Measurements from ENCODE around the gene TBC1D7.

GRCh38 chr6:13372688-13373487 lies 44.6 kb upstream of the TBC1D7 start:
- TF ChIP-seq, protein P1, sequence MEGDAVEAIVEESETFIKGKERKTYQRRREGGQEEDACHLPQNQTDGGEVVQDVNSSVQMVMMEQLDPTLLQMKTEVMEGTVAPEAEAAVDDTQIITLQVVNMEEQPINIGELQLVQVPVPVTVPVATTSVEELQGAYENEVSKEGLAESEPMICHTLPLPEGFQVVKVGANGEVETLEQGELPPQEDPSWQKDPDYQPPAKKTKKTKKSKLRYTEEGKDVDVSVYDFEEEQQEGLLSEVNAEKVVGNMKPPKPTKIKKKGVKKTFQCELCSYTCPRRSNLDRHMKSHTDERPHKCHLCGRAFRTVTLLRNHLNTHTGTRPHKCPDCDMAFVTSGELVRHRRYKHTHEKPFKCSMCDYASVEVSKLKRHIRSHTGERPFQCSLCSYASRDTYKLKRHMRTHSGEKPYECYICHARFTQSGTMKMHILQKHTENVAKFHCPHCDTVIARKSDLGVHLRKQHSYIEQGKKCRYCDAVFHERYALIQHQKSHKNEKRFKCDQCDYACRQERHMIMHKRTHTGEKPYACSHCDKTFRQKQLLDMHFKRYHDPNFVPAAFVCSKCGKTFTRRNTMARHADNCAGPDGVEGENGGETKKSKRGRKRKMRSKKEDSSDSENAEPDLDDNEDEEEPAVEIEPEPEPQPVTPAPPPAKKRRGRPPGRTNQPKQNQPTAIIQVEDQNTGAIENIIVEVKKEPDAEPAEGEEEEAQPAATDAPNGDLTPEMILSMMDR (conservative IDR thresholded peaks at IDR 0.05 in 1 of 2, IDR thresholded peaks at IDR 0.05 in 1 of 2; ENCODE audit: extremely low read depth in 1 of 2, insufficient read depth in 1 of 2, low read depth in 1 of 2, low read length in 2 of 2), result no peak
- TF ChIP-seq EZH2 (IDR thresholded peaks at IDR 0.05; ENCODE audit: borderline replicate concordance, low read length), result no peak
